Neutrophil (primary cell): ENCODE results near the gene ZNF451.

ENCODE experiments used
- H3K27ac ChIP-seq: fragments of 200-600 bp; sonication (generic); 2 replicates; pipeline ENCODE4 v1.5.1; 2016; ENCODE audit warnings: mild to moderate bottlenecking, moderate library complexity
- H3K27me3 ChIP-seq: fragments of 200-600 bp; sonication (generic); 2 replicates; pipeline ENCODE4 v1.6.0; 2016; ENCODE audit warnings: mild to moderate bottlenecking
- H3K36me3 ChIP-seq: fragments of 200-600 bp; sonication (generic); 2 replicates; pipeline ENCODE4 v1.5.1; 2017
- H3K4me1 ChIP-seq, 2 experiments: fragments of 200-600 bp in 1 of 2; sonication (generic) in 1 of 2; 1 replicate in 1 of 2; 2 replicates in 1 of 2; pipeline versions ENCODE4 v1.5.1 to v1.6.1; 2013 to 2016; ENCODE audit warnings: low read depth in 1 of 2, low read length in 1 of 2, mild to moderate bottlenecking in 1 of 2, moderate library complexity in 1 of 2; ENCODE audit not compliant: control insufficient read depth in 1 of 2, insufficient read depth in 1 of 2
- H3K4me3 ChIP-seq, 2 experiments: fragments of 200-600 bp in 1 of 2; sonication (generic) in 1 of 2; 1 replicate in 1 of 2; 2 replicates in 1 of 2; pipeline ENCODE4 v1.5.1; 2013 to 2016; ENCODE audit warnings: low read depth in 1 of 2, low read length in 1 of 2, mild to moderate bottlenecking in 1 of 2, moderate library complexity in 1 of 2
- H3K9me3 ChIP-seq: fragments of 200-600 bp; sonication (generic); 2 replicates; pipeline ENCODE4 v1.5.1; 2016
- CTCF ChIP-seq: fragments of 200-600 bp; sonication (generic); IDR thresholded peaks from 2 replicates; pipeline ENCODE4 v1.5.1; 2016; ENCODE audit warnings: antibody characterized with exemption

Gene ZNF451

DNA sequence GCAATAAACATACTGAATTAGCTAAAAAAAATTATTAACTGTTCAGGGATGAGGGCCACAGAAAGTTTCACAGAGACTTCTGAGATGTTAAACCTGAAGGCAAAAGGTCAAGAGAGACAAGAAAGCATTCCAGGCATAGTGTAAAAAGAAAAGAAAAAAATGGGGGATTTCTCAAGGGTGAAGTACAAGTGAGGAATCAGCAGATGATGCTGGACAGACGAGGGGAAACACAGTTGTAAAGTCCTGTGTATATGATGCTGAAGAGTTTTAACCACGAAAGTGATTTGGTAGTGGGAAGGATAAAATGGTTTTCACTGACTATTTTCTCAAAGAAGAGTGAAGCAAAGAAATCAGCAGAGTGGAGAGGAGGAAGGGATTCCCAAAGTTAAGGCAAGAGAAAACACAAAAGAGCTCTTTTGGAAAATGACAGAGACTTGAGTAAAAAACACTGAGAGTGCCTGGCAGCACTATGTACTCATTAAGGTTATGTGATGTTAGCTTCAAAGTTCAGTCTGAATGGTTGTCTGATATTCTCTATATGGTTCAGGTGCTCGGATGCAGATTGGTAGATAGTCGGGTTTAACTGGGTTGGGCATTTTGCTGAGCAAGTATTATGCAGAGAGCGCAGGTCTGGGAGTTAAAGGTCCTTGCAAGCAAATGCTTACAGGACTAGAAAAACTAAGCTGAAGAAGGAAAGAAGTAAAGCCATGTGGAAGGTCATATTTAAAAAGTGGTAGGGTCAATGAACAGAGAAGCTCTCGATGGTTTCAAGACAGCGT is 115.8 kb downstream of the ZNF451 start:
- TF ChIP-seq CTCF: no peak
- Histone ChIP-seq H3K4me3 (no peak overlapping the region), H3K9me3 (no peaks in the 10 kb centered on the region), H3K36me3 (no peaks in the 10 kb centered on the region), H3K27ac (no peak overlapping the region), H3K27me3 (no peaks in the 10 kb centered on the region), H3K4me1 (no peaks in the 10 kb centered on the region)

- Histone ChIP-seq H3K4me3 (no peak overlapping the region), H3K27ac (no peak overlapping the region), H3K9me3 (no peaks in the 10 kb centered on the region), H3K4me1 (no peaks in the 10 kb centered on the region), H3K27me3 (no peaks in the 10 kb centered on the region), H3K36me3 (no peaks in the 10 kb centered on the region)
- no peak for TF ChIP-seq CTCF
These were observed 117.2 kb downstream of the ZNF451 start for GRCh38 chr6:57207141-57207540.

GRCh38 chr6:57207872-57208271 is 117.9 kb downstream of the ZNF451 start:
- H3K9me3 ChIP-seq: no peaks in the 10 kb centered on the region
- no peak overlapping the region for H3K4me3 ChIP-seq
- no peaks in the 10 kb centered on the region for H3K27me3 ChIP-seq
- no peaks in the 10 kb centered on the region for H3K4me1 ChIP-seq
- no peak overlapping the region for H3K27ac ChIP-seq
- H3K36me3 ChIP-seq: no peaks in the 10 kb centered on the region
- no peak for TF ChIP-seq CTCF

DNA sequence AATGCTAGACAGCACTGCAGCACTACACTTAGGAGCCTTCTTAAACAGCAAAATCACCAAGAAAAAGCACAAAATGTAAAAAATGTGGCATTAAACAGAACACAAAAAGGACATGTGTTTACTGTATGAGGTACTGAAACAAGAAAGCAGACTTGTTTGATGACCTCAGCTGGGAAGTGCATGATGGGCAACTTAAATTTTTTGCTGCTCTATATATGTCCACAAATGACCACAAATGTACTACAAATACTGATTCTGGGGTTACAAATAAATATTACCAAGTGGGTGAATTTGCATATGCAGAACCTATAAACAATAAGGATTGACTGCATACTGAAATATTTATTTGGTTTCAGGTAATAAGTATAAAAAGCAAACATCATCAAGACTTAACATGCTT is 119.0 kb downstream of the ZNF451 start:
- H3K27ac ChIP-seq: no peak overlapping the region
- no peaks in the 10 kb centered on the region for H3K36me3 ChIP-seq
- H3K27me3 ChIP-seq: no peaks in the 10 kb centered on the region
- no peak for TF ChIP-seq CTCF
- H3K9me3 ChIP-seq: no peaks in the 10 kb centered on the region
- no peaks in the 10 kb centered on the region for H3K4me1 ChIP-seq
- no peak overlapping the region for H3K4me3 ChIP-seq

DNA sequence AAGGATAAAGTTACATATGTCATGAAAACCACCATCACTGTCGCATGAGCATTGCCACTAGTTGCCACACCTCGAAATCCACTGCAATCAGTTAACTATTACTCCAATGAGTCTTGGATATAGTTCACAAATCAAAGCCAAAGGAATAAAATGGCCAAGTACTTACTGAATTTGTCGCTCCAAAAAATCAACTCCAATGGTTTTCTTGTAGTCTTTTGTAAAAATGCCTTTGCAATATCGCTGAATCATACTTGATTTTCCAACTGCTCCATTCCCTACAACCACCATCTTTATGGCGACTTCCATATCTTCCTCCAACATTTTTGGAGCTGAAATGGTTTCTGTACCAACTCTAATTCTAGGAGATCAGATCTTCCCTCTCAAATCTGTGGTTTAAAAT is 120.1 kb downstream of the ZNF451 start:
- Histone ChIP-seq H3K4me1 (no peaks in the 10 kb centered on the region), H3K27me3 (no peaks in the 10 kb centered on the region), H3K4me3 (no peak overlapping the region), H3K36me3 (no peaks in the 10 kb centered on the region), H3K27ac (no peak overlapping the region), H3K9me3 (no peaks in the 10 kb centered on the region)
- no peak for TF ChIP-seq CTCF
